GM12892 (cell line): Measurements from ENCODE around the gene ATP4B.

Source experiments
- POLR2A ChIP-seq: IDR thresholded peaks from 2 replicates; pipeline ENCODE4 v1.6.1; 2011; ENCODE audit warnings: low read depth, low read length, control low read depth
- POLR2AphosphoS5 ChIP-seq: IDR thresholded peaks from 2 replicates; pipeline ENCODE4 v1.6.1; 2011; ENCODE audit warnings: low read depth, low read length, control low read depth
- TAF1 ChIP-seq: IDR thresholded peaks from 2 replicates; pipeline ENCODE4 v1.6.1; 2011; ENCODE audit warnings: low read depth, mild to moderate bottlenecking, control low read depth, low read length, borderline replicate concordance

DNA sequence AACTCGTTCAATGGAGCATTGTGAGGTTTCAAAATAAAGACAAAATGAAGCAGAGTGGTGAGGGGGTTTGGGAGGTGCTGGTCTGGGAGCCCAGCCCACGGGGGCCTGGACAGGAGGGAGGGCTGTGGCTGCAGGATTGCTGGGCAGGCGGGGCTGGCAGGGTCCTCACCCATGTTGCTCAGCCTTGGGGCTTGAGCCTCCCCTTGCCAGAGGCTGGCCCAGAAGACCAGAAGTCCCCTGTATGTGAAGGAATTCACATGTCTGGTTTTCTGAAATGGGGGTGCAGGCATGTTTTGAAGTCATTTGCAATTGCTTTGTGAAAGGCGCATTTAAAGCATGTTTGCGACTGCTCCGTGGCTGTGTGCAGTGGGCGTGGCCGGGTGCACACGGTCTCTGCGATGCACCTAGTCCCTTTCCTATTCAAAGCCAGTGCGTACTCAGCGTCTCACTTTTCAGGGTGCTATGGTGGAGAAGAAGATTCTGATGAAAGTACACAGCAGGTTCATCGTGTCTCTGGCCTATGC lies 11.3 kb upstream of the ATP4B start:
- TF ChIP-seq POLR2A: no peak
- no peak for TF ChIP-seq TAF1
- no peak for TF ChIP-seq POLR2AphosphoS5
